Body of pancreas (tissue), 4 donors: ENCODE data around the gene EEFSEC. TPM values are rescaled to one million over a fixed set of nuclear protein-coding genes. Genes with fewer than 3 reads are reported as not detected.
A peak's percentile ranks its signal among the peaks of the same experiment; 100 is the strongest.

Experiments
- ATAC-seq: fragments of 150-250 bp; one replicate; pipeline ENCODE4 v1.9.1; 2016
- DNase-seq, 4 donors: peaks; one replicate each; pipeline ENCODE4 v3.0.0-alpha.2; 2019
- H3K27ac ChIP-seq, 4 donors: fragments of 200-600 bp; sonication (generic); 1 replicate in 3 of 4; 2 replicates in 1 of 4; pipeline versions ENCODE4 v1.5.1 to v1.6.1; 2016 to 2019; ENCODE audit warnings: mild to moderate bottlenecking in 1 of 4, mixed read lengths in 1 of 4, moderate library complexity in 1 of 4
- H3K27me3 ChIP-seq, 2 donors: fragments of 200-600 bp; sonication (generic); one replicate each; pipeline ENCODE4 v1.6.0; 2016; ENCODE audit warnings: mild to moderate bottlenecking in 1 of 2
- H3K36me3 ChIP-seq, 2 donors: fragments of 200-600 bp; sonication (generic); replicated peaks in 1 of 2; 2 replicates each; pipeline ENCODE4 v1.5.1; 2016; ENCODE audit warnings: low read depth in 2 of 2; ENCODE audit not compliant: insufficient read depth in 1 of 2
- H3K4me1 ChIP-seq: fragments of 200-600 bp; sonication (generic); one replicate; pipeline ENCODE4 v1.6.0; 2016
- H3K4me3 ChIP-seq, 2 donors: fragments of 200-600 bp; sonication (generic); 1 replicate in 1 of 2; 2 replicates in 1 of 2; pipeline ENCODE4 v1.5.1; 2016 to 2019
- H3K9me3 ChIP-seq, 3 donors: fragments of 200-600 bp; sonication (generic); 1 replicate in 2 of 3; 2 replicates in 1 of 3; pipeline ENCODE4 v1.5.1; 2016
- CTCF ChIP-seq, 7 experiments: fragments of 450-650 bp in 4 of 7; fragments of 200-600 bp in 3 of 7; sonication (generic) in 3 of 7; IDR thresholded peaks; one replicate each; pipeline ENCODE4 v1.5.1; 2016 to 2019; ENCODE audit warnings: antibody characterized with exemption in 7 of 7
- POLR2A ChIP-seq, 3 donors: fragments of 450-650 bp; IDR thresholded peaks; one replicate each; pipeline ENCODE4 v1.6.1; 2016; ENCODE audit warnings: antibody characterized with exemption in 3 of 3, mild to moderate bottlenecking in 2 of 3
- WGBS, 2 donors: methylation state at CpG; one replicate each; pipeline ENCODE4 v1.1.5; 2017; 5-methylcytosine and 5-hydroxymethylcytosine counted together
- intact Hi-C: fragments of 100-400 bp; cut with DNase I; formaldehyde crosslinking; loops from one replicate; pipeline ENCODE4 v1.15.1; 2023
- total RNA-seq, 2 donors: library from RNA; depleted of rRNA; stranded (reverse); fragments of >200 nt; gene quantifications; one replicate each; pipeline ENCODE4 v1.1.0, GENCODE V29; 2016

EEFSEC gene
- total RNA-seq, 2 donors from 2014 or later: 8.6 to 33.0 TPM

- DNase-seq: peak in 2 of 4 donors; percentile 41 to 62
Observed at GRCh38 chr3:128307029-128307633, 153.8 kb downstream of the EEFSEC start.

GRCh38 chr3:128307781-128308469 lies 154.6 kb downstream of the EEFSEC start:
- Histone ChIP-seq H3K27ac (peak overlapping the region in 1 of 4 donors; percentile 61), H3K4me1 (peaks cover 33% of the 10 kb centered on the region), H3K36me3 (no peaks in the 10 kb centered on the region), H3K27me3 (no peaks in the 10 kb centered on the region), H3K4me3 (no peak overlapping the region), H3K9me3 (no peaks in the 10 kb centered on the region)
- 86 to 97% methylated on average over 5 to 6 of the region's 6 CpGs for WGBS, 2 donors
- TF ChIP-seq CTCF (IDR thresholded peaks at IDR 0.05) (no peak), POLR2A (IDR thresholded peaks at IDR 0.05) (no peak)
- DNase-seq (no peak), ATAC-seq (no peak)
- intact Hi-C loops: no loop called here

More at GRCh38 chr3:128307029-128307633, 153.8 kb downstream of the EEFSEC start:
- Histone ChIP-seq H3K4me3 (no peak overlapping the region), H3K27ac (no peak overlapping the region), H3K4me1 (peaks cover 33% of the 10 kb centered on the region), H3K27me3 (no peaks in the 10 kb centered on the region), H3K36me3 (no peaks in the 10 kb centered on the region), H3K9me3 (no peaks in the 10 kb centered on the region)
- 90 to 95% methylated on average over 3 of the region's 3 CpGs for WGBS, 2 donors
- intact Hi-C loops: no loop called here
- peak; percentile 55 for ATAC-seq
- TF ChIP-seq POLR2A (IDR thresholded peaks at IDR 0.05) (no peak), CTCF (IDR thresholded peaks at IDR 0.05) (peak in 6 of 7 experiments; percentile 10 to 63 (median 40))

GRCh38 chr3:128309026-128309425 lies 155.7 kb downstream of the EEFSEC start:
- DNase-seq (peak in 1 of 4 donors; percentile 62), ATAC-seq (no peak)
- no peak for TF ChIP-seq POLR2A (IDR thresholded peaks at IDR 0.05)
- TF ChIP-seq CTCF (IDR thresholded peaks at IDR 0.05): no peak
- peaks cover 33% of the 10 kb centered on the region for H3K4me1 ChIP-seq
- no peak overlapping the region for H3K4me3 ChIP-seq
- no peaks in the 10 kb centered on the region for H3K9me3 ChIP-seq
- intact Hi-C loops: no loop called here
- H3K27ac ChIP-seq: peak overlapping the region in 3 of 4 donors; percentile 10 to 61 (median 54)
- 55 to 58% methylated on average over 8 of the region's 8 CpGs for WGBS, 2 donors
- H3K27me3 ChIP-seq: no peaks in the 10 kb centered on the region
- no peaks in the 10 kb centered on the region for H3K36me3 ChIP-seq

GRCh38 chr3:128310286-128311058 lies 157.2 kb downstream of the EEFSEC start:
- no peak overlapping the region for H3K4me3 ChIP-seq
- 42 to 43% methylated on average over 4 of the region's 4 CpGs for WGBS, 2 donors
- peaks cover 33% of the 10 kb centered on the region for H3K4me1 ChIP-seq
- peak; percentile 21 for ATAC-seq
- H3K27me3 ChIP-seq: no peaks in the 10 kb centered on the region
- H3K27ac ChIP-seq: peak overlapping the region in 3 of 4 donors; percentile 30 to 61 (median 54)
- no peaks in the 10 kb centered on the region for H3K36me3 ChIP-seq
- no peak for TF ChIP-seq POLR2A (IDR thresholded peaks at IDR 0.05)
- no peak for TF ChIP-seq CTCF (IDR thresholded peaks at IDR 0.05)
- H3K9me3 ChIP-seq: no peaks in the 10 kb centered on the region
- peak in 2 of 4 donors; percentile 38 to 51 for DNase-seq
- intact Hi-C loops: no loop called here
